DMS114 treated with DMSO at 0.1 percent for 48 hours (cell line): ENCODE results near the gene WNT1.

ENCODE experiments used
- DNase-seq: peaks from one replicate; lab custom pipeline; 2025; ENCODE audit not compliant: unreplicated experiment; lab: John Stamatoyannopoulos, UW

Gene WNT1

DNA sequence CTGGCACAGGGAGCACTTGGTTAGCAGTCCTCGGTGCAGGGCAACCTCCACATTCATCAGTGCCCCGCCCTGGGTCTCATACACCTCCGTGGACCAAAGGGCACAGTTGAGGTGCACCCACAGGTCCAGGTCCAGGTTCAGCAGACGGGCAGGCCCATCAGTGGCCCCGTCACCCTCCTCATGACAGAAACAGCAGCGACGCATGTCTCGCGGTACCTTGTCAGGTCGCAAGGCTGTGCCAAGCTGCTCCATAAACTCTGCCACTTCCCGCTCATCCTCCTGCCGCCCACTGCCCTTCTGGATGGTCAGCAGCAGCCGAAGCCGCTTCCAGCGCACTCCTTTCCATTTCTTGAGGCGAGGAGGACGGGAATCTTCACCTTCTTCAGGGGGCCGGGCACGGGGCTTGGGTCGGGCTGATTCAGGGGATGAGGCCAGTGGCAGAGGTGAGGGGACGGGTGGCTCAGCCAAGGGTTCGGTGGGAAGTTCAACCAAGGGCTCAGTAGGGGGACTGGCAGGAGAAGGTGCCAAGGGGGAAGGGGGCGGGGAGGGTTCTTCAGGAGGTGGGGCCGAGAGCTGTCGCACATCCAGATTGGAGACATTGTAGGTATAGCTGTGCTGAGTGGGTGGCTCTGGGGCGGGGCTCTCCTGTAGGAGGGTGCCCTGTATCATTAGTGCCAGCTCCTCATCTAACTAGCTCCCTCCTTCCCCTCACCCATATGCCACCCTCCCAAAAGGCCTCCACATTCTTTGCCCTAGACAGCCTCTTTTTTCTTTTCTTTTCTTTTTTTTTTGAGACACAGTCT lies 48.8 kb downstream of the WNT1 start:
- no peak for DNase-seq

DNA sequence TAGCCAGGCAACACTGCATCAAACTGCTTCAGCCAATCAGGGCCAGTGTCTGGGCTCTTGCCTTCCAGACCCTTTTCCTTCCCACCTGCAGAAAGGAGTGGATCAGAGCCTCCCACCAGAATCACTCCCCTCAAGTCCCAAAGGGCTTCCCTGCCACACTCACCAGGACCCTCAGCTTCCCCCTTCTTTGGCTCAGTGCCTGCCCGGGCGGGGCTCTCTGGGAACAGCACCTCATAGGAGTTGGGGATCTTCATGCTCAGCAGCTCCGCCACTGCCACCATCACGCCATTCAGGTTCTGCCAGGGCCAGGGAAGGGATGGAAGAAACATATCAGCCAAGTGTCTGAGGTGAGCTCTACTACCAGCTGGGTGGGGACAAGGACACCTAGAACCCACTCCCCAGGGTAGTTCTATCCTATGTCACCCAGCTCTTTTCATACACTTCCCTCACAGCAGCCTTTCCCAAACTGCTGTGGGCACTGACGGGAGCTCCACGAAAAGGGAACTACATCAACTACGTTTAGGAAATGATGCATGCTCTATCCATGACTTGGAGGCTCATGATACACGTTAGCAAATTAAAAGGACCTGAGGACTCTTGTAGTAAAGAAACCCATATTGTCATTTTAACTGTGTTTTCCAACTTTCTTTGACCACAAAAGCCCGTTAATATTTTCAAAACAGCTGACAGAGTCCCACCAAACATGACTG lies 49.9 kb downstream of the WNT1 start:
- no peak for DNase-seq

DNA sequence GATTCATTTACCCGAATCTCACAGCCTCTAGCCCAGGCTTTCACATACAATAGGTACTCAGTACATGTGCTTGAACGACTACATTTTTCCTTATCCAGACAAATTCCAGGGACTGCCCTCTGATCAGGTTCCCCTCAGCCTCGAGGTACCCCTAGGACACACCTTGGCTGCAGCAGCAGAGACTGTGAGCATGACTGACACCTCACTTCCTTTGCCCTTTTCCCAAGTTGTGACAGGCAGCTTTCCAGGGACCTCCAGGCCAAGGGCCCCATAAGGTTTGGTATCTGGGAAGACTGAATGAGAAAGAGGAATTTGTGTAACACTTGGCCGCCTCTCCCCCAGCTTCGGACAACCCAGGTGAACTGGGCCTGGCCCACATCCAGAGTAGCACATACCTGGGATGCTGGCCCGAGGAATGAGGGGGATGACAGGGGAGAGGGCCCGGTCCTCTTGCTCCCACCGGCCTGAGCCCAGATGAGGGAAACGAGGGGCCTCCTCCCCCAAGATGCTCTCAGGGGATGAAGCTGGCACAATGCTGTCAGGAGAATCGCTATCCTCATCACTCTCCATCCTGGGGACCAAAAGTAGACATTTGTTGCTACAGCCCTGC lies 50.6 kb downstream of the WNT1 start:
- DNase-seq: no peak

DNA sequence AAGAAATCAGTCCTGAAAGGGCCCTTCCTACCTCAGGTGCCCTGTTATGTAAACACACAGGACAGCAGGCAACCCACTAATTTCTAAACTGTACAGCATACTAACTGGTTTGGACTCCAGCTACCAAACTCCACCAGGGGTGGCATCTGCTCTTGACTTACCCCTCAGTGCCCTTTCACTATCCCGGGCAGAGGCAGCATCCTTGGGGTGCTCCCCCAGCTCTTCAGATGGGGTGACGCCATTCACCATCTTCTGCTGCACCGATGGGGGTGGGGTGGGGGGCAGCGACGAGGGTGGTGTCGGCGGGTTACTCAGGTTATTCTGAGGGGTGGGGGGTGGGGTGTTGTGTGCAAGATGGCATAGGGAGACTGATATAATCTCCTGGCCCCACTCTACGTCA lies 52.0 kb downstream of the WNT1 start:
- DNase-seq: no peak

DNA sequence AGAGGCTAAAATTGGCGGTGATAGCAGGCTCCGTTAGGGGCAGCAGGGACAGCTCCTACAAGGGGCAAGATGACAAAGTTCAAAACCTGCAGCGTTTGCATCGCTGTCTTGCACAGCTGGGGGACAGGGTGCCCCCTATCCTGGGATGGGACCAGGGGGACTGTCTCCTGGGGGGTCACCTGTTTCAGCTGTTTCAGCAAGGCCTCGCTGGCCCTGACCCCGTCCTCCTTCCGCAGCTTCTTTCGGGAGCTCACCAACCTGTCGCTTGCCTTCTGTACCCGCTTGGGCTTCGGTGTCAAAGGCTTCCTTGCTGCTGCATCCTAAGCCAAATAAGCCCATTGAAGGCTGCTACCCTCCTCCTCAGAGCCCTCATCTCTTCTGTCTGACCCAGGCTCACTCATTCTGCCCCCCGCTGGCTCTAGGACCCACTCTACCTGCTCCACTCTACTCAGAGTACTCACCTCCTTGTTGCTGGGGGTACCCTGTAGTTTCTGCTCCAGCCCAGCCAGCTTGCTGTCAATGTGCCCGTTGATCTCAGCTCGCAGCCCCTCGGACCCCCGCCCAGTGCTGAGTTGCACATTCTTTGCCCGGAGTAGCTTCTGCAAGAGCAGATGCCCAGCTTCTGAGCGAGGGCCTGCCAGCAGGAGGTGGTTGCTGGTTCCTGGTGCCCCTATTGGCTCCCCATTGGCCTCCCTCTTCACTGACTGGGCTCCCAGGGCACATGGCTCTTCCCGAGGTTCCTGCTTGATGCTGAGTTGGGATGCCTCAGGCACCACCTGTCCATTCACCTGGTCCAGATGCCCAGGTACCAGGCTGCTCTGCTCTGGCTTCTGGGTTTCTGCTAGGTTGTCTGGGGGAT lies 52.8 kb downstream of the WNT1 start:
- DNase-seq: no peak

DNA sequence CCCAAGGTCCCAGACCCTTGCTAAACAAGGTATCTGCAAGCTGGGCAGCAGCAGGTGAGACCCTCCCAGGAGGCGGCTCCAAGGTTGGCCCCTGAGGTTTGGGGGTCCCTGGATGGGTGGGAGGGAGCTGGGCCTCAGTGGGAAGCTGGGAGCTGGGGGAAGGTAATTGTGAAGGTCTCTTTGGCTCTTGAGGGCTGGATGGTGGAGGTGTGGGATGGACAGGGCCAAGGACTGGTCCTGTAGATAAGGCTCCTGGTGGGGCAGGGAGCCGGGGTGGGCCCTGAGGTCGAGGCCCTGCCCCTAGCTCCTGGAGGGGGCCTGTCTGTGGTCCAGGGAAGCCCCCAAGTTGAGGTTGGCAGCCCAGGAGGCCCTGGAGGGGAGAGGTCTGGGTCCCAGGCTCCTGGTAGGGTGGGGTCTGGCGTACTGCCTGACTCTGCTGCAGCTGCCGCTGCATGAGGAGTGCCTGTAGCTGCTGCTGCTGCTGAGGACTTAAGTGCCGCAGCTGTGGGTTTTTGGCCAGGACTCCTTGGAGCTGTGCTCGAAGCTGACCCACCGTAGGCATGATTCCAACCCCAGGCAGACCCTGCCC lies 53.5 kb downstream of the WNT1 start:
- DNase-seq: no peak
